Effector memory CD4-positive, alpha-beta T cell (primary cell): ENCODE results near the gene DOC2B.

Experiments used
- DNase-seq, 3 donors: peaks; one replicate each; pipeline ENCODE4 v3.0.0-alpha.2; 2020
- H3K27ac ChIP-seq: 2 replicates; pipeline ENCODE4 v1.7.0; 2013; ENCODE audit warnings: mild to moderate bottlenecking, low read length, moderate library complexity; ENCODE audit not compliant: insufficient read depth, poor library complexity, severe bottlenecking
- H3K27me3 ChIP-seq: replicated peaks from 2 replicates; pipeline ENCODE4 v1.7.0; 2013; ENCODE audit warnings: mild to moderate bottlenecking, low read length; ENCODE audit not compliant: insufficient read depth, control insufficient read depth, poor library complexity, severe bottlenecking
- H3K36me3 ChIP-seq: 2 replicates; pipeline ENCODE4 v1.7.0; 2013; ENCODE audit warnings: mild to moderate bottlenecking, low read length, moderate library complexity; ENCODE audit not compliant: control insufficient read depth, insufficient read depth
- H3K4me1 ChIP-seq: 2 replicates; pipeline ENCODE4 v1.7.0; 2013; ENCODE audit warnings: low read length, mild to moderate bottlenecking; ENCODE audit not compliant: control insufficient read depth, insufficient read depth, poor library complexity, severe bottlenecking
- H3K4me3 ChIP-seq: 2 replicates; pipeline ENCODE4 v1.7.0; 2013; ENCODE audit warnings: low read length, low read depth, mild to moderate bottlenecking; ENCODE audit not compliant: insufficient read depth, poor library complexity, severe bottlenecking
- H3K9me3 ChIP-seq: 2 replicates; pipeline ENCODE4 v1.7.0; 2013; ENCODE audit warnings: mild to moderate bottlenecking, low read length, moderate library complexity; ENCODE audit not compliant: control insufficient read depth

Gene DOC2B

DNA sequence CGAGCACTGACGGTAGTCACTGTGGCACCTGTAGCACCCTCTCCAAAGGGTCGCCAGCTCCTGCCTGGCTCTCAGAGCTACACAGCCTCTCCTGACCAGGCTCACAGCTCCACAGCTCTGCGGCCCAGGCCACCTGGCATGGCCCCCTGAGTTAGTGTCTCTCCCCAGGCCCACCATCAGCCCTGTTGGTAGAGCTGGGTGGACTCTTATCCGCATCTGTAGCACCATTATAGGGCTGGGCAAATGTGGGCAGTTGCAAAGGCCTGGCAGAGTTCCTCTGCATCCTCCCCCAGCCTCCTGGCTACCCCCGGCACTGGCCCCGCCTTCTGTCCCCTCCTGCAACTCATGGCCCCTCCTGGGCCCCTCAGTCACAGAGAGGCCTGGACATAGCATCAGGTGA is 25.9 kb downstream of the DOC2B start:
- no peaks in the 10 kb centered on the region for H3K27me3 ChIP-seq
- DNase-seq: no peak
- H3K36me3 ChIP-seq: no peaks in the 10 kb centered on the region
- H3K27ac ChIP-seq: no peak overlapping the region
- H3K4me1 ChIP-seq: no peaks in the 10 kb centered on the region
- H3K9me3 ChIP-seq: no peaks in the 10 kb centered on the region
- no peak overlapping the region for H3K4me3 ChIP-seq

DNA sequence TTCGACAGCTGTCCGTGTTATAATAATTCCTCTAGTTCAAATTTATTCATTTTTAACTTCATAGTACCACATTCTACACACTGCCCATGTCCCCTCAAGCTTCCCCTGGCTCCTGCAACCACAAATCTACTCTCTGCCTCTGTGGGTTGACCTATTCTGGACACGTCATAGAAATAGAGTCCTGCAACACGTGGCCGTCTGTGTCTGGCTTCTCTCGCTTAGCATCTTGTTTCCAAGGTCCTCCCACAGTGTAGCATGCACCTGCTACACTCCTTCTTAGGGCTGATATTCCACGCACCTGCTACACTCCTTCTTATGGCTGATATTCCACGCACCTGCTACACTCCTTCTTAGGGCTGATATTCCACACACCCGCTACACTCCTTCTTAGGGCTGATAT is 27.6 kb downstream of the DOC2B start:
- Histone ChIP-seq H3K27ac (no peak overlapping the region), H3K4me3 (no peak overlapping the region), H3K36me3 (no peaks in the 10 kb centered on the region), H3K27me3 (no peaks in the 10 kb centered on the region), H3K4me1 (no peaks in the 10 kb centered on the region), H3K9me3 (no peaks in the 10 kb centered on the region)
- no peak for DNase-seq

DNA sequence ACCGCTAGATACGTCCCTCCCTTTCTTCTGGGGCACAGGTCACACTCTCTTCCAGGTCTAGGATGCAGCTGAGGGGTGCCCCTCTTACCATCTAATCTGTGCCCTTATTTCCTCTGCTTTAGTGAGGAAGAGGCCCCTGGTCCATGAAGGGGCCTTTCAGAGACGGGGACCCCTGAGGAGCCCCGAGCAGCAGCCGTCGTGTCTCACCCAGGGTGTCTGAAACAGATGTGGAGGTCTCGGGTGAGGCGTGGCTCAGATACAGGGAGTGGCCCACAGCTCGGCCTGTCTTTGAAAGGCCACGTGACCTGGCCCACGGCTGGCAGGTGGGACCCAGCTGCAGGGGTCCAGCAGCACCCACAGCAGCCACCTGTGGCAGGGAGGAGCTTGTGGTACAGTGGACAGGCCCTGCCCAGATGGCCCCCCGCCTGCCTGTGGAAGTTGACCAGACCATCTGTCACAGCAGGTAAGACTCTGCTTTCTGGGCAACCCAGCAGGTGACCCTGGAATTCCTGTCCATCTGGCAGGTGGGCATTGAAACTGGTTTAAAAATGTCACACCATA is 28.5 kb downstream of the DOC2B start:
- Histone ChIP-seq H3K27ac (no peak overlapping the region), H3K9me3 (no peaks in the 10 kb centered on the region)
- DNase-seq: no peak

DNA sequence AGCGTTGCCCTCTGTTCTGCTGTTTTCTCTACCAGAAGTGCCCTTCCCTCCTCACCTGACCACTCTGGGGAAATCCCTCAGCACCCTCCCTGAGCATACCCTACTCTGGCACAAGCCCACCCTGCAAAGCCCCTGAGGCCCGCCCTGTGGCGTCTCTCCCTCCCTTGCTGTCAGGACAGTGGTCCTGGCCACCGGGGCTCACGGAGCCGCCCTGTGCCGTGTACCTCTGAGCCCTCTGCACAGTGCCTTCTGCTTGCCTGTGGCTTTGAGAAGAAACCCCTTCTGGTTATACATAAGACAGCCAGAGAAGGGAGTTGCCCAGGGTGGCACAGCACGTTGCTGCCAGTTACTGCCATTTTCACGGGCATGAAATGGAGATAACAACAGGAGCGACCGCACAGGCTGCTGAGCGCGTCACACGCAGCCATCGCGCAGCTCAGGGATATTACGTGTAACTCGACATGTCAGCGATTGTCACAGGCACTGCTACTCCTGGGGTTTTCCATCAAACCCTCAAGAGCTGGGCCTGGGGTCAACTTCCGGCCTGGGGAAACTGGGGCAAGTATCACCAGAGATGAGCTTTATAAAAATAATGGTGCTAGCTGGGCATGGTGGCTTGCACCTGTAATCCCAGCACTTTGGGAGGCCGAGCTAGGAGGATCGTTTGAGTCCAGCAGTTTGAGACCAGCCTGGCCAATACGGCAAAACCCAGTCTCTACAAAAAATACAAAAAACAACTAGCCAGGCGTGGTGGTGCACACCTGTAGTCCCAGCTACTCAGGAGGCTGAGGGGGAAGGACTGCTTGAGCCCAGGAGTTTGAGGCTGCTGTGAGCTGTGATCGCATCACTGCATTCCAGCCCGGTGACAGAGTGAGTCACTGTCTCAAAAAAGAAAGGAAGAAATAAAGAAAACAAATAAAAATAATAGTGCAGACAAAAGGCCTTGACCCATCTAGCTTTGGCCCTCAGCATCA is 29.3 kb downstream of the DOC2B start:
- Histone ChIP-seq H3K9me3 (no peaks in the 10 kb centered on the region), H3K27me3 (no peaks in the 10 kb centered on the region), H3K4me1 (no peaks in the 10 kb centered on the region), H3K36me3 (no peaks in the 10 kb centered on the region), H3K27ac (no peak overlapping the region), H3K4me3 (no peak overlapping the region)
- no peak for DNase-seq

More for the DNA sequence above, 28.5 kb downstream of the DOC2B start:
- H3K4me1 ChIP-seq: no peaks in the 10 kb centered on the region
- H3K36me3 ChIP-seq: no peaks in the 10 kb centered on the region
- no peak overlapping the region for H3K4me3 ChIP-seq
- no peaks in the 10 kb centered on the region for H3K27me3 ChIP-seq

DNA sequence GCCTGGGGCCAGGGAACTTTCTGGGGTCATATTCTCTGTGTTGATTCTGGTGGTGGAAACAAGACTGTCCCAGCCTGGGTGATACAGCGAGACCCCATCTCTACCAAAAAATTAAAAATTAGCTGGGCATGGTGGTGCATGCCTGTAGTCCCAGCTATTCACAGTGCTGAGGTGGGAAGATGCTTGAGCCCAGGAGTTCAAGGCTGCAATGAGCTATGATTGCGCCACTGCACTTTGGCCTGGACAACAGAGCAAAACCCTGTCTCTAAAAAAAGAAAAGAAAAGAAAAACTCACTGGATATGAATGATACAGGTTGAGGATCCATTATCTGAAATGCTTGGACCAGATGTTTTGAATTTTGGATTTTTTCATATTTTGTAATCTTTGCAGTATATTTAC is 30.4 kb downstream of the DOC2B start:
- Histone ChIP-seq H3K4me1 (no peaks in the 10 kb centered on the region), H3K27ac (no peak overlapping the region), H3K9me3 (no peaks in the 10 kb centered on the region), H3K27me3 (no peaks in the 10 kb centered on the region), H3K4me3 (no peak overlapping the region), H3K36me3 (no peaks in the 10 kb centered on the region)
- DNase-seq: no peak

DNA sequence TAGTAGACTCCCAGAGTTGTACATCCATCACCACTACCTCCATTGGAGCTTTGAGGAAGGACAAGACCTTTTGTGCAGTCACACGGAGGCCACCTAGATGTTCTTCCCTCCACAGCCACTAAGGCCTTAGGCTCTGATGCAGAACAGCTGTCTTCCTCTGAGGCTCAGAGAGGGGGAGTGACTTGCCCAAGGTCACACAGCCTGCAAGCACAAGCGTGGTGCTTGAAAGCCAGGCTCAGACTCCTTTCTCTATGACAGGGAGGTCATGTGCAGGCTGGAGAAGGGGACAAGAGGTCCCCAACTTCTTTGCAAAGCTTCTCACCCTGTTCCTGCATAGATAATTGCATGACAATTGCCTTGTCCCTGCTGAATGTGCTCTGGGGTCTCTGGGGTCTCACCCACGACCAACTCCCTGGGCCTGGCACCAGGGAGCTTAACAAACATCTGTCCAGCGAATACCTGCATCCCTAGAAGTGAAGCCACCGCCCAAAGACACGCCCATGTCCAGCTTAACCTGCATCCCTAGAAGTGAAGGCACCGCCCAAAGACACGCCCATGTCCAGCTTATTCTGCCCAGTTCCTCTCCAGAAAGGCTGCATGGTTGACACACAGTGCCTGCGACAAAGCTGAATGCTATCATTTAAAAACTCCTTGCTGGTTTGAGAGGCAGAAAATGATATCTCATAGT is 31.4 kb downstream of the DOC2B start:
- Histone ChIP-seq H3K36me3 (no peaks in the 10 kb centered on the region), H3K9me3 (no peaks in the 10 kb centered on the region), H3K4me3 (no peak overlapping the region), H3K27me3 (no peaks in the 10 kb centered on the region), H3K4me1 (no peaks in the 10 kb centered on the region), H3K27ac (no peak overlapping the region)
- DNase-seq: no peak

DNA sequence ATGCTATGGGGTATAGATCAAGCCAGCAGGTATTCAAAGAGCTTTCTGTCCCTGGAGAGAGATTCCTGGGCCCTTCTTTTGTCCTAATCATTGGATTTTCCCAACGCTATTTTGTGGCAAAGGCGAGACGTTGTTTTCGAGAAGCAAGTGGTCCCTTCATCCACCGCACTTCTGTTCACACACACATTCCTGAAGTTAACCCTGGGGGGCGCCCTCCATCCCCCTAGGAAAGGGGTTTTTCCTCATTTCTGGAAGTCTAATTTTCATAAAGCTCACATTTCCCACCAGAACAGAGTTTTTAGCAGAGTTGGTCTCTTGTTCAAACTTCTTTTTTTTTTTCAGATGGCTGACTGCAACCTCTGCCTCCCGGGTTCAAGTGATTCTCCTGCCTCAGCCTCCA is 32.2 kb downstream of the DOC2B start:
- no peak for DNase-seq
- H3K27ac ChIP-seq: no peak overlapping the region
- H3K4me1 ChIP-seq: no peaks in the 10 kb centered on the region
- no peaks in the 10 kb centered on the region for H3K27me3 ChIP-seq
- H3K9me3 ChIP-seq: no peaks in the 10 kb centered on the region
- no peaks in the 10 kb centered on the region for H3K36me3 ChIP-seq
- H3K4me3 ChIP-seq: no peak overlapping the region

DNA sequence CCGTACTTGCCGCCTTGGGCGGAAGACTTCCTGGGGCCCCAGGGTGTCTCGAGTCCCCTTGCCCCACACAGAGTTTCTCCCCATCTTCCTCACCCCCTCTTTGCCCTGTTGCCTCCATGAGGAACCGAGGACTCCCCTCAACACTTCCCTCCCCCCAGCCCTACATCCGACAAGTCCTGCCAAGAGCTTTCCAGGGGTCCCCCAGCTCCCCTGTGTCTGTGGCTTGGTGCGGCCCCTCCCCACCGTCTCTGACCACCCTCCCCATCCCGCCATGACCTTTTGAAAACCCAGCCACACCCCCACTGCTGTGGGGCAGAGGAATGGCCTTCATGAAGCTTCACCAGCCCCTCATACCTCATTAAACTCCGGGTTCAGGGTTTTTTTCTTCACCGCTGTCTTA is 32.7 kb downstream of the DOC2B start:
- Histone ChIP-seq H3K36me3 (no peaks in the 10 kb centered on the region), H3K4me1 (no peaks in the 10 kb centered on the region), H3K27ac (no peak overlapping the region), H3K9me3 (no peaks in the 10 kb centered on the region), H3K4me3 (no peak overlapping the region), H3K27me3 (no peaks in the 10 kb centered on the region)
- DNase-seq: no peak

DNA sequence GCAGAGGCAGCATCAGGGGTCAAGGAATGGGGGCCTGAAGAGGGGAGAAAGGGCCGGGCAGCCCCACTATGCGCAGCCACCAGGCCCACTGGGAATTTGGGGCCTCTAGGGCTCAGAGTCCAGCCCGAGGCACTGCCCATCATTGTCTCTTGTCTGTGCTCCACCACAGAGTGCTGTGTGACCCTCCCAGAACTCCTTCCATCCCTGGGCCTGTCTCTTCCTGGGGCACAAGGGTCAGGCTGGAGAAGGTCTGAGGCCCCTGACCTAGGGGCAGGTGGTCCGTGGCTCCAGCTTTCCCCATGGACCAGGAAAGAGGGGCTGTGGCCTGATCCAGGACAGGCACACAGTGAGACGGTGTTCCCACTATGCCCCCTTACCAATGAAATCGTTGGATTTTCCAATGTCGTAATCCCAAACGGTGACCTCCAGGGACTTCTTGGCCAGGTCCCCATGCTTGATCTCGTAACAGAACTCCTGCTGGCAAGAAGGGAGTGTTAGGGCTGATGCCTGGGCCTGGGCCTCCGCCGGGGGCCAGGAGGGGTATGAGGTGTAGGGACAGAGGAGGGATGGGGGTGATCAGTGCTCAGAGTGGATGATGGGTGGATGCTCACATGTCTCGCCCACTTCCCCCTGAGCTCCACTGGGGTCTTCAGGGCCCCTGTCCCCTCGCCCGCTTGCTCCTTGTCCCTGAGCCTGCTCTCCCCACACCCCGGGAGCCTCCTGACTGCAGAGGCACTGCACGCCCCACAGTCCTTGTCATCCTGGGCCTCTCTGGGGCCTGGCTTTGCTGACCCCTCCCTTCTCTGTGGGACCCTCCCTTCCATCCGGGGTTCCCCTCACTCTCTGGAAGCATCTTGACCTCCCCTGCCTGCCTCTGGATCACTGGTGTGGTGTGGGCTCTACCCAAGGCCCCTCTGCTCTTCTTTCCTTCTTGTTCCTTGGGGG is 33.4 kb downstream of the DOC2B start:
- no peaks in the 10 kb centered on the region for H3K4me1 ChIP-seq
- no peaks in the 10 kb centered on the region for H3K27me3 ChIP-seq
- no peaks in the 10 kb centered on the region for H3K36me3 ChIP-seq
- no peaks in the 10 kb centered on the region for H3K9me3 ChIP-seq
- no peak overlapping the region for H3K27ac ChIP-seq
- no peak overlapping the region for H3K4me3 ChIP-seq
- DNase-seq: no peak
